ENCODE measurements around the gene CELF6.
"Not testable (repeated sequence)": the region's sequence is repeated elsewhere in the genome, so short reads cannot be mapped to it uniquely, and the experiment has no call there.

The CELF6 gene

GRCh38 chr15:72315706-72316370 lies 4.1 kb downstream of the CELF6 start:
- DNase-seq, result no peak

- no peak for DNase-seq
Observed at GRCh38 chr15:72313881-72314280, 6.1 kb downstream of the CELF6 start.

GRCh38 chr15:72313448-72313840 lies 6.5 kb downstream of the CELF6 start:
- no peak for DNase-seq

- peak; percentile 23 for DNase-seq
Observed at GRCh38 chr15:72312605-72313447, 7.1 kb downstream of the CELF6 start.

GRCh38 chr15:72307026-72307425 lies 12.9 kb downstream of the CELF6 start:
- no peak for DNase-seq

DNA sequence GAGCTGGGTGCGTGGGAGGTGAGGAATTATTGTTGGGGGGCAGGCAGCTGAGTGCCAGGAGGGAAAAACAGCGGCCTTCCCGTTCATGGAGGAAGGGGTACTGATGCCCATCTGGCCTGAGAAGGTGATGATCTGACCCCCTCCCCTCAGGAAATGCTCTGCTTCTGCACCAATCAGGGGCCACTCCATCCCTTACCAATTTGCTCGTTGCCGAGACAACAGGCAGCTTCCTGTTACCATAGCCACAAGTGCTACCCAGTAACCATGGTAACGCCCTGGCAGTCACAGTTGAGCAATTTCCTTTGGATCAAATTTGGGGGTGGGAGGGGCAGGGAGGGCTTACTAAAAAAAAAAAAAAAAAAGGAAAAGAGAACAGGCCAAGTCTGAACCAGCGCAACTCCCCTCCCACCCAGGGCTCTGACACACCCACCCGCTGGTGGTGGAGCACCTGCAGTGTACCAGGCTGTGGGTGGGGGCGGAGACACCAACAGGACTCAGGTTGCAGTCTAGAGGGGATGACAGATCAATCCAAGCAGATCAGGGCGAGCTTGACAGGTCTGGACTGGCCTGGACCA lies 13.7 kb downstream of the CELF6 start:
- DNase-seq, result no peak

- no peak for DNase-seq
Observed at GRCh38 chr15:72304596-72304995, 15.4 kb downstream of the CELF6 start.

- no peak for DNase-seq
Observed at GRCh38 chr15:72302955-72303354, 17.0 kb downstream of the CELF6 start.

- no peak for DNase-seq
Observed at GRCh38 chr15:72289597-72290325, 30.2 kb downstream of the CELF6 start.

DNA sequence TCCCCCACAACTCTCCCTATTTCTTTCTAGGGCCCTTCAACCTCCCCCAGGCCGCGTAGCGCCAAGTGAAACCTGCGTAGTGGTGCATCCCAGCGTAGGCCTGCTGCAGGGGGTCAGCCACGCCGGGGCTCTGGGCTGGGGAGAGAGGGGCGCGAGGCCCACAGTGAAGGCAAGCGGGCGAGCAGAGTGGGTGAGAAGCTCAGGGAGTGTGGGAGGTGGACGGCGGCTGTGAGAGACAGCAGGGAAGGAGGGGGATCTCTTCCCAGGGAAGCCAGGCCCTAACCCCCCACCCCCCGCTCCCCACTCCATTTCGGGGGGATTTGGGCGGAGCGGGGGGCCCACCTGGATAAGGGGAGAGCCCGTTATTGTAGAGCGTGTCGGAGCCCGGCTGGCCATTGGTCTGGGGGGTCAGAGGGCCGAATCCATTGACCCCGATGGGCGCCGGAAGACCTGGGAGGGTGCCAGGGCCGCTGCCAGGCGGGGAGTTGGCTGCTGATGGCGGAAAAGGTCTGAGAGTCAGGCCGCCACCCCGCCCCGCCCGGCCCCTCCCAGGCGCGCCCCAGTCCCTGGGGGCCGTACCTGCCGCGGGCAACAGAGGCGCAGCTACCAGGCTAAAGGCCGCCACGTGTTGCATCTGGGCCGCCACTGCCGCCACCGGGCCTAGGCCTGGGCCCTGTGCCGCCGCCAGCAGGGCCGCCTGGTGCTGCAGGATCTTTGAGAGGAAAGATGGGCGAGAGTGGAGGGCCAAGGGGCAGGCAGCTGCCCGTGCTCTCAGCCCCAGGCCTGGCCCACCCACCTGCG lies 31.0 kb downstream of the CELF6 start:
- DNase-seq, result no peak

DNA sequence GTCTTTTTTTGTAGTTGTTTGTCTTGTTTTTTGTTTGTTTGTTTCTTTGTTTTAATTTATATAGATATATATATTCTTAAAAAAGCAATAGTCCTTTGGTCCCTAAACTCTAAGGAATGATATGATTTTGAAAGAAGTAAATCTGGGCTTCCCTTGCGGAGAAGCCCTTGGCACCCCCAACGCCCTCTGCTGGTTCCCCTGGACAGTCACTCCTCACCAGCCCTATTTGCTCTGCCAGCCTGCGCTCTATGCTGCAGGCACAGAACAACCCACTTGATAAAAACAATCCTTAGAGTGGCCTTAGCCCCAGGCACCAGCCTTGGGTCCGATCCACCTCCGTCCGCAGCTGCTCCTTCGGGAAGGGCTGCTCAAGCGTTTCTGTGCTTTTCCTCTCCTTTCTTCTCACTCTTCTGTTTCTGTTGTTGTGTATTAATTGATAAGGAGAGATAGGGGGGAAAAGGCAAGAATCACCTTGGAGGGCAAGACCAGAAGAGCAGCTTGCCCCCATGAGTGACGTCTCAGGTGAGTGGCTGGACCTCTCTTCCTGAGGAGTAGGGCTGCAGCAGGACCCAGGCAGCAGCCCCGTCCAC lies 33.9 kb downstream of the CELF6 start:
- DNase-seq, result no peak

DNA sequence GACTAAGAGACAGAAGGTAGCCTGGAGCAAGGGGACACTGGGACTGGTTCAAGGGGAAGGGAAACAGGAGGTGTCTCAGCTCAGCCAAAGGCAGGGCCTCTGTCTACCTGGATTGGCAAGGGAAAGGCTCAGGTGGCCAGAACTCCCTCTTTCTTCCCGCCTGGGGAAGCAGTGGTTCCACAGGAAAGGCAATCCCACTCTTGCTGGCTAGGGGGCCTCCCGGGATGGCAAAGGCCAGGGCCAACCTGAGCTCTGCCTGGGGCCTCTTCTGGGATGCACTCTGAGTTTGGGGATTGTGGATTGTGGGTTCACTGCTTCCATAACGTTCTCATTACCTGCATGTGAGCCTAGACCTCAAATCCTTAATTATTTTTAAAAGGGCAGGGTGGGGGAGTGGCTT lies 34.6 kb downstream of the CELF6 start:
- DNase-seq, result no peak

DNA sequence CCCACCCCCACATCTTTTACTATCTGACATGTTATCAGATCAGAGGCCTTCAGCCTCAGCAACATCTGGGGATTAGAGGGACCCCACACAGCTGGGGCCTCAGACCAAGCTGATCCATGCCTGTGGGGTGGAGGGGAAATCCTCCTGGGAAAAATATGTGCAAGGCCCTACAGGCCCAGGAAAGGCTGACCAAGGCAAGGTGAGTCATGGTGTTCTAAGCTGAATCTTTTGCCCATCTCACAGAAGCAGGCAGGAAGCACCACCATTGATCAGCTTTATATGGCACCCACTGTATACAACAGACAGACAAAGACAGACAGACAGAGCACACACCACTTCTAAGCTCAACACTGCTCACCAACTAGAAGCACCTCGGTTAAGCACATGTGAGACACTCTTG lies 35.2 kb downstream of the CELF6 start:
- no peak for DNase-seq

DNA sequence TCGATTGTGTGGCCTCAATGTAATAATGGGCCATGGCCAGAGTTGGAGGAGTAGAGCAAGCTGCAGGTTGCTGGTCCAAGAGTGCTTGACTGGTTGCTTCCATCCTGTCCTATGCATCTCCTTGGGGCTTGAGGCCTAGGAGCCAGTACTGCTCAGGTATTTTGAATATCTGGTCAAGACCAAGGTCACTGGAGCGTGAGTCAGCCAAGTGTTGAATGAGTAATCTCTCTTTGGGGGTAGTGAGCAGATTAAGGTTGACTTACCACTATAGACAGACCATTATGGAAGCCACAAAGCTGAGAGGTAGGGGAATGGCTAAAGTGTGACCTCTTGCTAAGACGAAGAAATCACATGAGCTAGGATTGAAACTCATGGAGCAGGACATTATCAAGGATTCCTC lies 38.2 kb downstream of the CELF6 start:
- DNase-seq, result no peak

DNA sequence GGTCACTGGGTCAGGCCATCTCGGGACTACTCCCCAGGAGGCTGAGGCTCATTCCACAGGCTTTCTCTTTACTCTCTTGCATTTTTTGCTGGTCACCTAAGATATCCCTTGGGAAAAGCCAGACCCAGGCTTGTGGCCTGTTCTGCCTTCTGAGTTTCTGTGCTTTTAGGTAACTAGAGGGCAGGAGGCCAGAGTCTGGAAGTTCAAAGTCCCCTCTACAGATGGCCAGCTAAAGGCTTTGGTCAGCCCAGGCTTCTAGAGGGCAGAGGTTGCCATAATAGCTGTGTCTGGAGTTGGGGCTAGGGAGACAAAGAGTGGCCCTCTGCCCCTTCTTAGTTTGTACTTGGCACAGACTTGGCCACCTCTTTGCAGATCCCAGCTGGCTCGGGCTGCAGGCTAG lies 39.2 kb downstream of the CELF6 start:
- DNase-seq, result no peak

DNA sequence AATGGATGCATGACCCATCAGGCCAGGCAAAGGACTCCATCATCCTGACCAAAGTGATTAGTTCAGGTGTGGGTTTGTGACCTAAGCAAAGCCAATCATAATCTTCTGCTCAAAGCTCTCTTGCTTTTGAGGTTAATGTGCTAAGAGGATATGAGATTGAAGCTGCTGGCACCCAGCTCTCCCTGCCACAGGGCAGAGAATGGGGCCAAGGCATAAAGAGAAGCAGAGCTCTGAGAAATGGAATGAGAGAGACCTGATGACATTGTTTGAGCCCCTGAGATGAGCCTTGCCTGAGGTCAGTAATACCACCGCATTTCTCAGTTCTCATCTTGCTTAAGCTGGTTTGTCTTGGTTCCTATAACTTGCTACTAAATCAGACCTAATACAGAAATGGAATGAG lies 41.2 kb downstream of the CELF6 start:
- no peak for DNase-seq

- no peak for DNase-seq
Observed at GRCh38 chr15:72276326-72276700, 43.6 kb downstream of the CELF6 start.

DNA sequence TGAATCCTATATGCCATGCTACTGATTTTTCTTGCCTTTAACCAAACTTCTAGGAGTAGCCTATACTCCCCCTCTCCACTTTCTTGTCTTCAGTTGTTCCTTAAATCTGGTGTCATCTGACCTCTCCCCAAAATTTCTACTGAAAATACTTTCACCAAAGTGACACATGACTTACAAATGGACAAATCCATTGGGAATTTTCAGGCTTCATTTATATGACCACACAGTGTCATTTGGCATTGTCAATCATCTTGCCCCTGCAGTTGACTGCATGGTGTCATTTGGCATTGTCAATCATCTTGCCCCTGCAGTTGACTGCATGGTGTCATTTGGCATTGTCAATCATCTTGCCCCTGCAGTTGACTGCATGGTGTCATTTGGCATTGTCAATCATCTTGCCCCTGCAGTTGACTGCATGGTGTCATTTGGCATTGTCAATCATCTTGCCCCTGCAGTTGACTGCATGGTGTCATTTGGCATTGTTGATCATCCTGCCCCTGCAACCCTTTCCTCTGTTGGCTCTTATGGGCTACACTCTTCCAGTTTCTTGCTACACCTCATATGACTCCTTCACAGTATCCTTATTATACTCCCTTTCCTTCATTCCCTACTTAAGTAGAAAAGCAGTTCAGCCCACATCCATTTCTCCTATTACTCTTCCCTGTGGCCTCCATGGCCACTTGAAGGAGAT lies 44.2 kb downstream of the CELF6 start:
- DNase-seq, result not testable (repeated sequence)

- DNase-seq, result no peak
Observed at GRCh38 chr15:72272997-72273352, 47.0 kb downstream of the CELF6 start.

GRCh38 chr15:72272213-72272996 lies 47.6 kb downstream of the CELF6 start, which contains the start of gene PARP6:
TSS of gene PARP6 (minus strand) at chr15:72272554. CDS start at chr15:72267477, 5,077 bp downstream.
- peak; percentile 96 for DNase-seq

DNA sequence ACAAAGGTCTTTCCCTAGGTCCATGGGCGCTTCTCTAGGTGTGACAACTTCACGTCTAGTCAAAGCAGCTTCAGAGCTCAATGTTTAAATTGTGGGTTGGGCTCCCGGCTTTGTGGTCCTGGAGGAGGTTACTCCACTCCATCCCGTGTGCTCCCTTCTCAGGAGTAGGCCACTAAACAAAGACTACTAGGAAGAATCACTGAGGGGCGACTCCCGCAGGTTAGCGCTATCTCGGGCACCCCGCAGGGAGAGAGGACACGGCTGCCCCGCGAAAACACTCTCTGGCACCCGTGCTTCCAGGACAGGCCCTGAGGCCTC lies 48.1 kb downstream of the CELF6 start:
- no peak for DNase-seq

All from kidney glomerular epithelial cell (primary cell).